HG03469 (cell line): ENCODE results near the gene ATP2B2.

ENCODE experiments used
- ATAC-seq: cut with Tn5 transposase; IDR thresholded peaks from one replicate; pipeline ENCODE4 v1.9.1; 2021; ENCODE audit warnings: mild to moderate bottlenecking, moderate library complexity, moderate number of reproducible peaks; ENCODE audit not compliant: unreplicated experiment

The ATP2B2 gene

DNA sequence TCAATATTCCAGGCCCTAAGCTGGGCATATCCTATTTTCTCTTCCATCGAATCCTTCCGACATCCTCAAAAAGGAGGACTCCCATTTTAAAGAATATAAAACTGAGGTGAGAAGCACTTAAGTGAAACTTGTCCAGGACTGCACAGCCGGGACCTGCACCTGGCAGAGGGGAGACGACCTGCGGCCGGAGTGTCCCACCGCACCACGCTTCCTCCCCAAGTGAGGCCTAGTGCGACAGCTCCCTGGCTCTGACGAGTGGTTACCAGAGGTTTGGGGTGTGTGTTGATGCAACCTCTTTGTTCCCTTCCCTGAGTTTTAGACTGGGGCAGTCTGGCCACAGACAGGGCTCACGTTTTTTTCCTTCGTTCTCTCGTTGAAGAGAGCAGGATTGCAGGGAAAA, 24.9 kb upstream of the ATP2B2 start:
- ATAC-seq: no peak

DNA sequence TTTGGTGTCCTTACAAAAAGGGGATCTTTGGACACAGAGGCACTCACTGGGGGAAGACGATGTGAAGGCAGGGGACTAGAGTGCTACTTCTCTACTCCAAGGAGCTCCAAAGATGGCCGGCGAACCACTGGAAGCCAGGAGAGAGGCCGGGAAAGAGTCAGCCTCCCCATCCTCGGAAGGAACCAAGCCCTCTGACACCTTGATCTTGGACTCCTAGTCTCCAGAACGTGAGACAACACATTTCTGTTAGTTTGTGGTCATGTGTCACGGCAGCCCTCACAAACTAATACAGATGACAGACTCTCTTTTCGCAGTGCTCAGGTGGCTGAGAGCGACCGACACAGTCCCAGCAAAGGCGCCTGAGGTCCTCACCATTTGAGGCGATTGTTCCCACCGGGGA, 24.4 kb upstream of the ATP2B2 start:
- no peak for ATAC-seq

DNA sequence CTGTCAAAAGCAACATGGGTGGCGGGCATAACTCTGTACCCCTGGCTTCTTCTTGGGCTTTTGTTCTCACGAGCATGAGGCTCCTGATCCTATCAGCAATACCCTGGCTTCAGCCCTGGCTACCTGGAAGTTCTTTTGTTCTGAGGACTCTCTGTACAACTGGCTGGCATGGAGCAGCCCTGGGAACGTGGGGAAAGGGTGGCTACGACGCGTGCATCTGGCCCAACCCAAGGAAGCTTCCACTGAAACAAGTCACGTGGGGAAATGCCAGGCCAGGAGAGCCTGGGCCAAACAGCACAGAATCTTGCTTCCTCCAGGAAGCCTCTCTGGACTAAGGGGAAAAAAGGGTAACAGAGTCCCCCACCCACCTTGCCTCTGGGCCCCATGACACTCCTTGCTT, 22.7 kb upstream of the ATP2B2 start:
- no peak for ATAC-seq

DNA sequence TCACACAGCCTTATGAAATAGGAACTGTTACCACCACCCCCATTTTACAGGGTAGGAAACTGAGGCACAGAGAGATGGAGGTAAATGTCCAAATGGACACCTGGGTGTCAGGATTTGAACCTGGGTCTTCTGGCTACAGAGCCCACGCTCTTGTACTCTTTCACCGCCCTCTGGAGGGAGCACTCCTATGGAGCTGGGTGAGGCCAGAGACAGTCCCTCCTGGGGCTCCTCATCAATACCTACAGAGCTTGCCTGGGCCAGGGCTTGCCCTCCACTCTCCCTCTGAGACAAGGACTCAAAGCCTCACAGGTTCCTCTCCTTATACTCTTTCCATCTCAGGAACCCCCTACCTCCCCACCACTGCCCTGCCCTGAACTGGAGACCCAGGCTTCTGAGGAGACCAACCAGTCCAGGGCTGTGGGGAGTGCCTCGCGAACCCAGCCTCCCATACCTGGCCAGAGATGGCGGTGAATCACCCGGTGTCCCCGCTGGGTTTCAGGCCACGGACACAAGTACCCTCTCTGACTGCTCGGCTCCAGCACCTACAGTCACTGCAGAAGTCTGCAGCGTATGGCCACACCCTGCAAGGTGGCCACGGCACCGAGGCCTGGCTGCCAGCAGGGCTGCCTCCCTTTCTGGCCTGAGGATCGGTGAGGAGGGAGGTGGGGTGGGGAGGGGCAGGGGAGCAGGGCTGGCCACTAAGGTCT, 22.1 kb upstream of the ATP2B2 start:
- ATAC-seq: no peak

DNA sequence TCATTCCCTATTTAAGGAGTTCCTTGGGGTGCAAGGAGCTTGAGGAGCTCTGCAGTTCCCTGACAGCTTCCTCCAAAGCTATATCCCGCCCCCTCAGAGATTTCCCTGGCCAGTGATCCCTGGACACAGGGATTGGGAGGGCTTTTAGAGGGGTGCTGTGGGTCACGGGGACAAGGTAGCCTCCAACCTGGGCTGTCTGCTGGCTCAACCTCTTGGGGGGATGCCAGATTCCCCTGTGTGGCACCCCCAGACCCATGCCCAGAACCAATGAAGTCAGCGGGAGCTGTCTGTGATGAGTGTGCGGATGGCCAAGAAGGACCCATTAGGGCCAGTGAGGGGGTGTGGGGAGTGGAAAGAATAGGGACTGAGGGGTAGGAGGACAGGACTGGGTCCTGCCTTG, 21.0 kb upstream of the ATP2B2 start:
- ATAC-seq: no peak

DNA sequence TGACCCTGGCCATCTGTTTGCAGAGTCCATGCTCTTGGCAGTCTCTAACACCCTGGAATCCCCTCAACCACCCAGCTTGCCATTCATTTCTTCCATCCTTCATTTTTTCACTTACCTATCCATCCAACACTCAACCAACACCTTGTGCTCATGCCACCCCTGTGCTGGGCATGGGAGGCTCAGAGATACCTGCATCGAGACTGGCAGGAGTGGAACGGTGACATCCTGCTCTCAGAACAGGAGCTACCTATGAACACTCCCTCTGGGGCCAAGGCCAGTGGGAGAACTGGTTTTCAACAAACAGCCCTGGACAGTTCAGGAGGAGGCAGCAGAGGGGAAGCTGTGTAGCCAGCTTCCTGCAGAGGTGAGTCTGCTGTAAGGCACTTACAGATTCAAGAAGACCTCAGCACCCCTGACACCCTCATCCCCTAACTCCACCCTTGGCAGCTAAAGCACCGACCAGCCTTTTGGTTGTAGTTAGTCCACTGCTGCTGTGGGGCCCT, 19.5 kb upstream of the ATP2B2 start:
- no peak for ATAC-seq

DNA sequence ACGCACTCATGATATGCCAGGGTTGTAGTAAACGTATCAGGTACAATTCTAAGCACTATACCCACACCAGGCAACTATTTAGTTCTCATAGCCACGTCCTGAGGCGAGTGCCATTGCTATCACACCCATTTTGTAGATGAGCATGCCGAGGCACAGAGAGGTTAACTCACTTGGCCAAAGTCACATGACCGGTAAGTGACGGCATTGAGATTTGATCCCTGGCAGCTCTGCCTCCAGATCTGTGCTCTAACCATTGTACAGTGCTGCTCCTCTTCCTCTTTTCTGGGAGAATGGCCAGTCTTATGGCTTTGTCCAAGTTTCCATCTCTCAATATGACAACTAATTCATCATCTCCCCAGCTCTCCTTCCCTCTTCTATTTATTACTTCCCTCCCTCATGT, 18.9 kb upstream of the ATP2B2 start:
- ATAC-seq: no peak

DNA sequence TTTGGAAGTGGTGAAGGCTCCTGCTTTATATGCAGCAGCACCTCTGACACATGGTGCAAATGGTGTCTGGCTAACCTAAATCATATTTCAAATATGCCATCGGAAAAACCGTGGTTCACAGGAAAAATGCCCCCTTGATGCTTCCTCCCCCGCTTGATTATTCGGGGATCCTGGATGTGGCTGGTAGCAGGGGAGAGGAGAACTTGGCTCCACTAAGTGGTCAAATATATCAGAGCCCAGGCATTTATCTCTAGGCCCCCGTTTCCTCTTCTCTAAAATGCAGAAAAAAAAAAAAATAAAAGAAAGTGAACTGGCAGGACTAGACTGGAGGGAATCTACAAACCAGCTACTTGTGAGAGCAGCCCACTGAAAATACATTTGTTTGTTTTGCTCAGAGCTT, 18.2 kb upstream of the ATP2B2 start:
- ATAC-seq: no peak

DNA sequence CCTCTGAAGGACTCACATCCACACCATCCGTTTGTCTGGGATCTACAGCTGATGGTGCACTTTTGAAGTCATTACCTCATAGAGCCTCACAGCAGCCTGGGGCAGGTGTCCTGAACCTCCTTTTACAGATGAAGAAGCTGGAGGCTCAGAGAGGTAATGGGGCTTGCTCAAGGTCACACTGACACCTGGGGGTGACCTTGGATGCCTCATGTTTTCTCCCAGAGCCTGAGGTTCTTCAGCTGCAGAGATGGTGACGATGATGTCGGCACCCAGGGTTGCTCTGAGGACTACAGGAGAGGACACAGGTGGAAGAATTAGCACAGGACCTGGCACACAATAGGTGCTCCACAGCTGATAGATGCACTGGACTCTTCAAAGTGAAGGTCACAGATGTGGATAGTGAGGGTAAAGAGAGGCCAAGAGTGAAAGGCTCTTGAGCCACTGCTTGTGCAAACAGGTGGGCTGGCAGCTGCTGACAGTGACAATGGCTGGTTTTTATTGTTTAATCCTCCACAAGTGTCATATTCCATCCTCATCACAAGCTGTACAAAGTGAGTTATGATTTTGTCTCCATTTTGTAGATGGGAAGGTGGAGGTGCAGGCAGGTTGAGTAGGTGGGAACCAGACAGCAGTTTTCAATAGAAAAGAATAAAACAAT, 17.4 kb upstream of the ATP2B2 start:
- ATAC-seq: no peak

DNA sequence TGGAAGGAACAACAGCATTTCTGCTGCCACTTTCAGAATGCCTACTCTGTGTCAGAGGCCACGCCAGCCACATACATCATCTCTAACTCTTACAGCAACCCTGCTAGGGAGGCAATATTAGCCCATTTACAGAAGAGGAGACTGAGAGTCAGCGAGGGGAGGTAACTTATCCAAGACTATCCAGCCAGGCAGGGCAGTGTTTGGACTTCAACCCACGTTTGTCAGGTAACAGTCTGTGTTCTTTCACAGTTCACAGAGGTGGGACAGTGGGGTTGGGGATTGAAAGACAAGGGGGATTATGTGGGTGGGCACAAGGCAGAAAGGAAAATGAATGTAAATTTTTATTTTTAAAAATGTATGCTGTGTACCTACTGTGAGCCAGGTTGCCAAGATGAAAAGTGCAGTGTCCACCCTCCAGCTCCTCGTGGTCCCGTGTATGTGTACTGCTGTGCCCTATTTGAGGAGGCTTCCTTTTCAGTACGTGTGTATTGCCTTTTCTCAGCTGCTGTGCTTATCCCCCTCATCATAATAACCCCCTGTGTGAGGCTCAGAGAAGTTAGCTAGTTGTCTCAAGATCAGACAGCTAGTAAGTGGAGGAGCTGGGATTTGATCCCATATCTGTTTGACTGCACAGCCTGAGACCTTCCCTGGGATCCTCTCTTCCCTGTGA, 16.5 kb upstream of the ATP2B2 start:
- no peak for ATAC-seq

DNA sequence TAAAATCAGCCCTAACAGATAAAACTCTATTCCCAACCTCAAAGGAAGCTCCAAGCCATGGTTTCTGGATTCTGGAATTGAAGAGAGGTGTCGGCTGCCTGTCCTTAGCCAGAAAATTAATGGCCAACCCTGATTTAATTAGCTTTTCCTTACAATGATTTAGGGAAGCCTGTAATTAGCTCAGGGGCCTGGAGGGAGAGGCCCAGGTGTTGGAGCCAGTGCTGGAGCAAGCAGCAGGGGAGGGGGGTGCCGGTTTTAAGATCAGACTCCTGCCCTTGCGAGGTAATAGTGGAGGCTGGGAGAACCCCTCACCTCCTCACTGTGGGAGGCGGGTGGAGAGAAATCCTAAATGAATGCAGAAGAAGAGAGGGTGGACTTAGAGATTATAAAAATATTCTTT, 14.7 kb upstream of the ATP2B2 start:
- ATAC-seq: no peak

DNA sequence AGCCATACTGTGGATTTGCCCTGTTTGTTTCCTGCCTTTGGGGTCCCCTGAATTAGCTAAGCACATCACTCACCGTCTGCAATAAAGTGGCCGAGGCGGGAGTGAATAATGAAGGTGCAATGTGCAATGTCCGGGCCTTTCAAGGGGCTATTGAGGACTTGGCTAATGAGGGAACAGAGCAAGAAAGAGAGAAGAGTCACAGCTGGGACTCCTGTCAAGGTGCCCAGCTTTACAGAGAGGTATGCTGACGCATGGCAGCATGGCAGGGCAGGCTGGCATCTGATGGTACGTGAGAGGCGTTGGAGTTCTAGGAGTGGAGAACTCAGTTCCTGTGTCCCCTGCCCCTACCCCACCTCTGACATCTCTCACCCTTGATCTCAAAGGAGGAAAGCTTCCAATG, 13.8 kb upstream of the ATP2B2 start:
- no peak for ATAC-seq

DNA sequence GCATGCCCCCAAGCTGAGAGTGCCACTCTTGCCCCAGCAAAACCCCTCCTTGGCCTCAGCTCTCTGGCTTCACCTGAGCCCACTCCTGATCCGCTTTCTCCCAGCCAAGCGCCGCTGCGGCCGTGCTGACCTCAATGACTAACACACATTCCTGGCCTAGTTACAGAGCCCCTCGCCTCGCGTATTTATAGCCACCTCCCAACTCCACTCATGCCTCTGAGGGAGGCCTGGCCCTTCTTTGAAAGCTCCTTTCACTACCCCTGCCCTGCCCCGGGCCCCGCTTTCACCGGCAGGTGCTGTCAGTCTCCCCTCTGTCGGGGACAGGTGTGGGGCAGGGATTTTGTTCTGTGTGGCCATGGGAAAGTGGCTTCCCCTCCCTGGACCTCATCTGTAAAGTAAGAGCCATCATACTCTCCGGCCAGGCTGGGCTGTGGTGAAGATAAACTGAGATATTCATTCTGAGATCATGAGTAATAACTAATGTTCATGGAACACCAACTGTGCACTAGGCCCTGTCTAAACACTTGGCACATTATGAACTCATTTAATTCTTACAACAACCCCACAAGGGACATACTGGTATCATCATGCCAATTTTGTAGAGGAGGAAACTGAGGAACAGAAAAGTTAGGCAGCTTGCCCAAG, 13.2 kb upstream of the ATP2B2 start:
- ATAC-seq: no peak

DNA sequence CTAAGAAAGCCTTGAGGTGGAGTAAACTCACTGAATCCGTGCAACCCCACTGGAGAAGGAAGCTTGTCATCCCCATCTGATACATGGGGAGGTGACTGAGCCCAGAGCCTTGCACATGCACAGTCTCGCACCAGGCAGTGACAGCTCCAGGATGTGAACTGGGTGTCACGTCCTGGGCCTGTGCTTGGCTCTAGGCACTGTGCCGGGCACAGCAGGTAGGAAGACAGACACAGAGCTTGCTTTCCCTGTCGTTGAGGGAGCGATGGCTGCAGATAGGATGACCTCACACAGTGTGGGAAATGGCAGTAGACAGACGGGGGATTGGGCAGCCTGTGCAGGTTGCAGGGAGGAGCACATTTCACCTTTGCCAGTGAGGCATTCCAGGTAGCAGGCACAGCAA, 12.2 kb upstream of the ATP2B2 start:
- ATAC-seq: no peak

DNA sequence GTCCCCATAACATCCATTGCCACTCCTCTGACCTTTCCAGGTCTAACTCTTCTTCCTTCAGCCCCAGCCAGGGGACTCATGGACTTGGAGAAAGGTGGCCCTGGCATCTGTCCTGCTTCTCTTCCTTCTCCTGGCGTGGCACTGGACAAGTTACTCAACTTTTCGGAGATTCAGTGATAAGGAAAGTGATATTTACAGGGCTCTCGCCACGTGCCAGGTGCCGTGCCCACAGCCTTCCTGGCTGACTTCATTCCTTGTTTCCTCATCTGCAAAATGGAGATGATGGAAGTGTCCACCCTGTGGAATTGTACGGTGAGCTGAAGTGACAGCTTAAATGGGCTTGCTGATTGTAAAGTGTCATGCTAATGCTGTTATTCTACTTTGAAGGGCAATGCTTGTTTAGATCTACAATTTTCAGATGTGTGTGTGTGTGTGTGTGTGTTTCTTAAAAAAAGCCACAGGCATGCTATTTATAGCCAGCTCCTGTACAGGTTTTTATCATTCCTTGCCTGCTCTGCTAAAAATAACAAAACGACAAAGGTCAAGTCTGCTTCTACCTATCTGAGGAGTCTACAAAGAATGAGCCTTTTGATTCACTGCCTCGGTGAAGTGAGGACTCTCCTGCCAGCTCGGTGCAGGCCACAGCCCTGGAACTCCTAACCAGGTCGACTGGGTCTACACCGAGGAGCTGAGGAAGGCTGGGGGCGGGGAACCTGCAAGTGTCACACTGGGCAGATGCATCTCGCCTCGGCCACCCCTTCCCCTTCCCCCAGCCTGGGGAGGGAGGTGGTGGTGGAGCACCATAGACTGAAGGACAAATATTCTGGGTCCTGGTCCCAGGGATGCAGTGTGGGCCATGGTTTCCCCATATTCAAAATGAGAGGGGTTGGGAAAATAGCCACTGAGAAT, 11.4 kb upstream of the ATP2B2 start:
- ATAC-seq: no peak

DNA sequence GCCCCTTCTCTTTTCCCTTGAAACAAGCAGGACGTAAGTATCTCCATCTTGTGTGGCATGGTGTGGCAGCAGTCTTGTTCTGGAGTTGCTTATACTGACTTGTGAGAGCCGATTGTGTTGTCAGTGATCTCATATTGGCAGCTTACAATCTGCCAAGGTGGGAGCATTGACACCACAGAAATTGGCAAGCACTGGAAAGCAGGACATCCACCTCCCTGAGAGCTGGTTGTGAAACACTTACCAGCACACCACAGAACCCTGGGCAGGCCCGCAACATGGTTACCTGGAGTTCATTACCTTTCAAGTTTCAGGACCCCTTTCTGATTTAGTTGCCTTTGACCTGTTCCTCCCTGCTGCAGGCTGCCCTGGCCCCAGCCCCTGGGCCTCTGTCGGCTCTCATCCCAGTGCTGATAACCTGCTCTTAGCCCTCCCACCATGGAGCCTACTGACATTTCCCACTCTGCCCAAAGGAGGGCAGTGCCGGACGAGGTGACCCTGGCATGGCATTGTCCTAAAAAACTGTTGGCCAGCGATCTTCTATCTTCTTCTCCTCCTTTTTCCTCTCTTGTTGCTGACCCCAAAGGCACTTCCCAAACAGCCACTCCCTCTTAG, 10.6 kb upstream of the ATP2B2 start:
- no peak for ATAC-seq

DNA sequence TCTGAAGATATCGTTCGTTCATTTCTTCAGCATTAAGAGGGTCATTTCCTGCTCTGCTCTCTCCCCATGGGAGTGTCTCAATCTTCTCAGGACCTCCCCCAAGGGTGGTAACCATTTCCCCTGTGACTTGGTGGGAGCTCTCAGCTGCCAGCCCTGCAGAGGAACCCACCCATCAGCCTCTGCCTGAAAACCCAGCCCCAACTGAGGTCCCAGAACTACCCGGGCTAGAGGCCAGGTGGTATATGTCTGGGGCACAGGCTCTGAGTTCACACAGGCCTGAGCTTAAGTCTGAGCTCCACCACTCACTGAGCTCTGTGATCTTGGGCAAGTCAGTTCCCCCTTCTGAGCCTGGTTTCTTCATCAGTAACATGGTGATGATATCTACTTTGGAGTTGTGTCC, 10.0 kb upstream of the ATP2B2 start:
- no peak for ATAC-seq

DNA sequence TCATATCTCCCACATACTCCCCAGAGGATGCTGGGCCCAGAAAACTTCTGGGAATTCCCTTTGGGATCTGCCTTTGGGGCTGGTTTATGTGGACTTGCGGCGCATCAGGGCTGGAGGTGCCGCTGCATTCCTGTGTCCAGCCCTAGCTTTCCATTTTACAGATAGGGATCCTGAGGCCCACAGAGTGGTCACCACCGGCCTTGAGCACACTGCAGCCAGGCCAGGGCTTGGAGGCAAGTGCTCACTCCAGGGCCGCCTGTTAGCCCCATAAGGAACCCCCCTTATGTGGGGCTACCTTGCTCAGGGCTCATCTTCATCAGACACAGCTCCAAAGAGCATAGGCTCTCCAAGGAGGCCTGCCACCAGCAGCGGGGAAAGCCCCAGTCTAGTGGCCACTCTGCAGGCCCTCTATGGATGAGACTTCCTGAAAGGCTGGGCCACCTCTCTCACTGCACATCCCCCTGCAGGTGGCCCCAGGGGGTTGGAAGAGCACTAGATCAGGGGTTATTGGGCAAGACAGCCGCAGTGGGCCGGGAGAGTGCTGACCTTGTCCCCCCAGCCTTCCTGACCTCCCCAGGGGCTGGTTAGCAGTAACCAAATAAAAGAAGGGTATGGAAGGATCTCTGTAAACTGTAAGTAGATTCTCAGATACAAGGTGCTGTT, 9.2 kb upstream of the ATP2B2 start:
- no peak for ATAC-seq

DNA sequence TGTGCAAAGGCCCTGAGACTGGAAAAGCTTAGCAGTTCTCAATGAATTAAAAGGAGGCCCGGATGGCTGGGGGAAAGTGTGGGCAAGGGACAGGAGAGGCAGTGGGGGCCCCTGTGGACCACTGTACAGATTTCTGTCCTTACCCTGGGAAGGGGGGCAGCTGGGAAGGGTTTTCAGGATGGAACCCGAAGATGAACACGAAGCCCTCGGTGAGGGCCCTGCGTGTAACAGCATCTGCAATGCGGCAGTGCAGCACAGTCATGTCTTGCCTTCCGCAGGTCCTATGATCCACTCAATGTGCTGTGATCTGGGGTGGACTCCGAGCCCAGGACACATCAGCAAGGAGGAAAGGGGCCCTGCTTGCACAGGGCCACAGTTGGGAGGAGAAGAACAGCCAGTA, 7.9 kb upstream of the ATP2B2 start:
- no peak for ATAC-seq

DNA sequence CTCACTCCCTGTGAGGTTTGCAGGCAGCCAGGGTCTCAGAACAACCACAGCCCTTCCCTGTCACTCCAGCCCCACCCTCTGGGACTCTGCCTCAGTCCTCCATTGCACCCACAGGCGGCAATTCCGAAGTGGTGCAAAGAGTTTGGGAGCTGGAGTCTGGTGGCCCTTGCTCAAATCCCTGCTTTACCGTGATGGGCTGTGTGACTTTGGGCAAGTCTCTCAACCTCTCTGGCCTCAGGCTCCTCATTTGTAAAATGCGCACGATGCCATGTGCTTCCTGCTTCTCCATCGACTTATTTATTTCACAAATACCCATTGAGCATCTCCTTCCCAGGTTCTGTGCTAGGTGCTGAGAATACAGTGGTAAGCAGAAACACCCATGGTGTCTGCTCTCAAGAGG, 7.3 kb upstream of the ATP2B2 start:
- ATAC-seq: no peak
